ENCODE measurements around the gene NFE2L1. TPM values are rescaled to one million over a fixed set of nuclear protein-coding genes. Genes with fewer than 3 reads are reported as not detected.

Gene NFE2L1
- polyA plus RNA-seq, 4 donors: 194 to 248 (median 221) TPM

DNA sequence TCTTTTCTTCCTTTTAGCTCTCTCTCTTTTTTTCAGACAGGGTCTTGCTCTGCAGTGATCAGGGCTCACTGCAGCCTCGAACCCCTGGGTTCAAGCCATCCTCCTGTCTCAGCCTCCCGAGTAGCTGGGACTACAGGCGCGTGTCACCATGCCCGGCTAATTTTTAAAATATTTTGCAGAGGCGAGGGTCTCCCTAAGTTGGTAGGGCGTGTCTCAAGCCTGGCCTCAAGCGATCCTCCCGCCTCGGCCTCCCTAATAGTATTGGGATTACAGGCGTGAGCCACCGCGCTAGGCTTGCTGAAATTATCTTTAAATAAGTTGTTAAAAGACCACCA, 58.6 kb downstream of the NFE2L1 start:
- no peak for DNase-seq (ENCODE audit: low read depth in 4 of 4, low spot score in 3 of 4)

DNA sequence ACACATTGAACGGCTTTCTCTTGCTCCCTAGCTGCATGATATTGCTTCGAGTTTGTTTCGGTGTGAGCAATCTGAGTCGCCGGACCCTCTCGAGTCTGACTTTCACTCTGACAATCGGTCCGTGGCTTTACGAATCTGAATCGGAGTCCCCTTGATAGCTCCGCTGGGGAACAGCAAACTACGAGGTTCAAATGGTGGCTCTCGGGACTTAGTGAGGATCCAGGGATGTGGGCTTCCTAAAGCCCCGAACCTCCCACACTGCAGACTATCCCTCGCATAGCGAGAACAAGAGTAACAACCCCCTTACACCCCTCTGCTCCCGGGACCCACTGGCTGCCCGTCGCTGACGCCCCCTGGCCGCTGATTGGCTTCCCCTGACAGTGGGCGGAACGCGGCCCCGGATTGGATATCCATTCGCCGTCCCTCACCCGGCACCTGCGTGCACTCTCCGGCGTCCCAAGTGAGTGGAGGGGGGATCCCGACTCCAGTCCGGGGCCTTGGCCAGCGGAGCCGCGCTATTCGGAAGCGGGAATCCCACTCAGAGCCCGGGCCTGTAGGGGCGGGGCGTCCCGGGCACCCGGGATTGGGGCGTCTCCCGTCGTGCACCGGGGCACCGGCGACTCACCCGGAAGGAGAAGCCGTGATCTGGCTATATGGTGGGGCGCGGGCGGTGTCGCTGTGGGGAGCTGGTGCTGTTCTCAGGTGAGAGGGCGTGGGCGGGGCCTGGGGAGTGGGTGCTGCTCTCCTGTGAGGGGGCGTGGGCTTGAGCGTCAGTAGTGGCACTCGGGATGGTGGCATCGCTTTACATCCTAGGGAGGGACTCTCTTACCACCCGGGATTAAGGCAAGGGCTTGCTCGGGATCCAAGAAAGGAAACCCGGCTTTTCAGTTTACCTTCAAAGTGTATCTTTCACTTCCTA, 59.2 kb downstream of the NFE2L1 start, which contains the start of gene SNX11:
Gene SNX11 (plus strand): TSS at position 630 of the 919 bp plus-strand sequence. CDS start 4,278 bp downstream, outside the sequence.
- DNase-seq (ENCODE audit: low read depth in 4 of 4, low spot score in 3 of 4): peak in 3 of 4 donors; percentile 71 to 82 (median 77)

- DNase-seq (ENCODE audit: low read depth in 4 of 4, low spot score in 3 of 4): no peak
These were observed 62.6 kb downstream of the NFE2L1 start for GRCh38 chr17:48110761-48111160.

Other genes with a start within 250 kb of the NFE2L1 start
- gene OSBPL7, start 226.6 kb upstream of the NFE2L1 start, polyA plus RNA-seq (ENCODE audit: insufficient read length in 4 of 4): 10 to 100 TPM; 11.9 to 16.3 (median 12.3) TPM
- 10 to 100 TPM; 36.6 to 56.8 (median 50.0) TPM for gene MRPL10, start 216.8 kb upstream of the NFE2L1 start, polyA plus RNA-seq (ENCODE audit: insufficient read length in 4 of 4)
- 1 to 10 TPM in 3 of 4 donors, under 1 TPM in 1; 0.74 to 3.3 (median 2.6) TPM for gene LRRC46, start 216.7 kb upstream of the NFE2L1 start, polyA plus RNA-seq (ENCODE audit: insufficient read length in 4 of 4)
- gene SCRN2, start 207.1 kb upstream of the NFE2L1 start, polyA plus RNA-seq (ENCODE audit: insufficient read length in 4 of 4): 10 to 100 TPM; 31.4 to 78.5 (median 39.5) TPM
- 1 to 10 TPM; 1.6 to 3.0 (median 2.5) TPM for gene SP6, start 197.2 kb upstream of the NFE2L1 start, polyA plus RNA-seq (ENCODE audit: insufficient read length in 4 of 4)
- gene SP2, start 152.1 kb upstream of the NFE2L1 start, polyA plus RNA-seq (ENCODE audit: insufficient read length in 4 of 4): 10 to 100 TPM; 20.8 to 27.1 (median 23.4) TPM
- gene PNPO, start 106.8 kb upstream of the NFE2L1 start, polyA plus RNA-seq (ENCODE audit: insufficient read length in 4 of 4): 10 to 100 TPM in 3 of 4 donors, 1 to 10 TPM in 1; 5.8 to 24.1 (median 20.6) TPM
- 10 to 100 TPM in 3 of 4 donors, under 1 TPM in 1; 0.23 to 22.7 (median 18.2) TPM for gene PRR15L, start 90.5 kb upstream of the NFE2L1 start, polyA plus RNA-seq (ENCODE audit: insufficient read length in 4 of 4)
- 100 to 1,000 TPM in 3 of 4 donors, 10 to 100 TPM in 1; 90.0 to 178 (median 147) TPM for gene CDK5RAP3, start 77.2 kb upstream of the NFE2L1 start, polyA plus RNA-seq (ENCODE audit: insufficient read length in 4 of 4)
- gene COPZ2, start 10.6 kb upstream of the NFE2L1 start, polyA plus RNA-seq (ENCODE audit: insufficient read length in 4 of 4): 10 to 100 TPM; 16.7 to 78.4 (median 21.5) TPM
- 100 to 1,000 TPM; 170 to 204 (median 197) TPM for gene CBX1, start 53.1 kb downstream of the NFE2L1 start, polyA plus RNA-seq (ENCODE audit: insufficient read length in 4 of 4)
- 10 to 100 TPM; 12.5 to 17.4 (median 15.8) TPM for gene SNX11, start 59.4 kb downstream of the NFE2L1 start, polyA plus RNA-seq (ENCODE audit: insufficient read length in 4 of 4)

Measured in left renal pelvis (tissue), 4 donors.